ENCODE data around the gene ZNF311. TPM values are rescaled to one million over a fixed set of nuclear protein-coding genes. Genes with fewer than 3 reads are reported as not detected.
"Not testable (repeated sequence)": the region's sequence is repeated elsewhere in the genome, so short reads cannot be mapped to it uniquely, and the experiment has no call there.

Gene ZNF311
- total RNA-seq, 4 donors from 2014 or later, result 1.1 to 1.9 TPM; not detected in 2

DNA sequence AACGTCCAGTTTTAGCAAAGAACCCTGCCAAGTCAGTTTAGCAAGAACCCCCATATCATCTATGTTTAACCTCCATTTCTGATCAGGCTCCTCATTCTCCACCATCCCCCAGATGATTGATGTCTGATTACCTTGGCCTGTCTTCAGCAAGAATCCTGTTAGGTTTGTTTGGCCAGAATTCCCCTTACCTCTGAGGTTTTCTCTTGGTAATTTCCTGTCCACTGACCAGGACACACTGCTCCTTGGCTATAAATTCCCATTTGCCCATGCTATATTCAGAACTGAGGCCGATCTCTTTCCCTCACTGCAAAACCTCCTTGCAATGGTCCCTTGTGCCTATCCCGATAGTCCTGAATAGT, 27.0 kb downstream of the ZNF311 start:
- WGBS, 2 donors (ENCODE audit: low coverage in 1 of 2), result 84 to 91% methylated on average over 3 of the region's 3 CpGs
- Histone ChIP-seq H3K36me3 (no peaks in the 10 kb centered on the region), H3K27ac (no peak overlapping the region), H3K9me3 (no peaks in the 10 kb centered on the region), H3K4me3 (no peak overlapping the region), H3K27me3 (peaks cover 13% of the 10 kb centered on the region), H3K4me1 (peaks cover 0 to 28% (median 7%) of the 10 kb centered on the region in 4 donors)
- no peak for DNase-seq
- TF ChIP-seq POLR2A (IDR thresholded peaks at IDR 0.05) (no peak), POLR2AphosphoS5 (IDR thresholded peaks at IDR 0.05) (no peak), EP300 (IDR thresholded peaks at IDR 0.05; ENCODE audit: low read depth) (no peak)
- TF ChIP-seq, protein P1, sequence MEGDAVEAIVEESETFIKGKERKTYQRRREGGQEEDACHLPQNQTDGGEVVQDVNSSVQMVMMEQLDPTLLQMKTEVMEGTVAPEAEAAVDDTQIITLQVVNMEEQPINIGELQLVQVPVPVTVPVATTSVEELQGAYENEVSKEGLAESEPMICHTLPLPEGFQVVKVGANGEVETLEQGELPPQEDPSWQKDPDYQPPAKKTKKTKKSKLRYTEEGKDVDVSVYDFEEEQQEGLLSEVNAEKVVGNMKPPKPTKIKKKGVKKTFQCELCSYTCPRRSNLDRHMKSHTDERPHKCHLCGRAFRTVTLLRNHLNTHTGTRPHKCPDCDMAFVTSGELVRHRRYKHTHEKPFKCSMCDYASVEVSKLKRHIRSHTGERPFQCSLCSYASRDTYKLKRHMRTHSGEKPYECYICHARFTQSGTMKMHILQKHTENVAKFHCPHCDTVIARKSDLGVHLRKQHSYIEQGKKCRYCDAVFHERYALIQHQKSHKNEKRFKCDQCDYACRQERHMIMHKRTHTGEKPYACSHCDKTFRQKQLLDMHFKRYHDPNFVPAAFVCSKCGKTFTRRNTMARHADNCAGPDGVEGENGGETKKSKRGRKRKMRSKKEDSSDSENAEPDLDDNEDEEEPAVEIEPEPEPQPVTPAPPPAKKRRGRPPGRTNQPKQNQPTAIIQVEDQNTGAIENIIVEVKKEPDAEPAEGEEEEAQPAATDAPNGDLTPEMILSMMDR (IDR thresholded peaks at IDR 0.05), result no peak
- in situ Hi-C loops (cut with MboI; ENCODE audit: low pct_ligation_motif_present in 1 of 4, low pct_unique_long_range_greater_than_20kb in 1 of 4, low sequenced_read_pairs in 3 of 4), result no loop called here
- intact Hi-C loops (cut with DNase I; ENCODE audit: low total_unique reads), result no loop called here

DNA sequence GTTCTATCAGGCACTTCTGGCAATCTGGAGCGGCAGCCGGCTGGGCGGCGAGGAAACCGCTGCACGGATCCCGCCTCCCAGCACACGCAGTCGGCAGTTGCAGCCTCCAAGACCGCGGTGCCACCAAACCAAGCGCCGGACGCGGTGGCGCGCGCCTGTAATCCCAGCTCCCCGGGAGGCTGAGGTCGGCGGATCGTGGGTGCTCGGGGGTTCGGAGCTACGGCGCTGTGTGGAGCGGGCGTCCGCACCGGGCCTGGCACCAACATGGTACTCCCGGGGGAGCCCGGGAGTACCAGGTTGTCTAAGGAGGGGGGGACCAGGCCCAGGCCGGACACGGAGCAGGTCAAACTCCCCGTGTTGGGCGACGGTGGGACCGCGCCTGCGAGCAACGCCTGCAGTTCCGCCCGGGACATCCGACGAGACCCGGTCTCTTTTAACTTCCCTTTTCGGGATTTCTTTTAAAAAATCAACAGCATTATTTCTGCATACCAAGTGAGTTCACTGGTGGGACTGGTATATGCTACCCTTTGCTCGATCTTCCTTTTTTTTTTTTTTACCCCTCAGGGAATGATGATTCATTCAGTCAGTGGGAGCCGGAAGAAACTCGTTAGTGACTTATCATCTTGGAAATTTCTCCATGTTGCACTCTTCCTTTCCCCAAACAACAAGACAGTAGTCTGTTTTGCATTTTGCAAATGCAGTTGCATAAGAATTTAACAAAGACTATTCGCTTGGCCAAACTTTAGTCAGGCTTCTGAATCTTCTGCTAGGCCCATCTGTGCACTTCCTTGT, 27.6 kb downstream of the ZNF311 start:
- no peaks in the 10 kb centered on the region for H3K36me3 ChIP-seq
- in situ Hi-C loops (cut with MboI; ENCODE audit: low pct_ligation_motif_present in 1 of 4, low pct_unique_long_range_greater_than_20kb in 1 of 4, low sequenced_read_pairs in 3 of 4), result no loop called here
- peaks cover 13% of the 10 kb centered on the region for H3K27me3 ChIP-seq
- no peak overlapping the region for H3K27ac ChIP-seq
- H3K4me1 ChIP-seq, result peaks cover 0 to 23% (median 7%) of the 10 kb centered on the region in 4 donors
- intact Hi-C loops (cut with DNase I; ENCODE audit: low total_unique reads), result no loop called here
- no peaks in the 10 kb centered on the region for H3K9me3 ChIP-seq
- DNase-seq, result no peak
- 68 to 73% methylated on average over 4 to 51 of the region's 51 CpGs for WGBS, 2 donors (ENCODE audit: low coverage in 1 of 2)
- H3K4me3 ChIP-seq, result peak overlapping the region in 1 of 4 donors; percentile 37
- TF ChIP-seq POLR2AphosphoS5 (IDR thresholded peaks at IDR 0.05) (no peak), EP300 (IDR thresholded peaks at IDR 0.05; ENCODE audit: low read depth) (no peak), POLR2A (IDR thresholded peaks at IDR 0.05) (no peak)
- TF ChIP-seq, protein P1 (IDR thresholded peaks at IDR 0.05), result no peak

DNA sequence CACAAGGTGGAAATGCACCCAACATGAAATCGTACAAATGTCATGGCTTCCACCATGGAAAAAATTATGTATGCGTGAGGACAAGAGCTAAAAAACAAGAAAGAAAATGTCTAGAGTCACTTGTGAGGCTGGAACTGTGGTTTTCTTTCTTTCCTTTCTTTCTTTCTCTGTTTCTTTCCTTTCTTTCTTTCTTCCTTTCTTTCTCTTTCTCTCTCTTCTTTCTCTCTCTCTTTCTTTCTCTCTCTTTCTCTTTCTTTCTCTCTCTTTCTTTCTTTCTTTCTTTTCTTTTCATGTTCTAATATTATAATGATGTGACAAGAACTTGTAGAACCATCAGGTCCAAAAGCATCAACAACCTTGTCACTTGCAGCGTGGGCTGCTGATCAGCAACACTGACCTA, 28.4 kb downstream of the ZNF311 start:
- Histone ChIP-seq H3K27me3 (peaks cover 13% of the 10 kb centered on the region), H3K36me3 (no peaks in the 10 kb centered on the region), H3K27ac (no peak overlapping the region), H3K4me3 (no peak overlapping the region), H3K9me3 (no peaks in the 10 kb centered on the region), H3K4me1 (peaks cover 0 to 21% (median 7%) of the 10 kb centered on the region in 4 donors)
- intact Hi-C loops (cut with DNase I; ENCODE audit: low total_unique reads), result no loop called here
- TF ChIP-seq EP300 (IDR thresholded peaks at IDR 0.05; ENCODE audit: low read depth), result no peak
- TF ChIP-seq, protein P1 (IDR thresholded peaks at IDR 0.05), result no peak
- no peak for TF ChIP-seq POLR2AphosphoS5 (IDR thresholded peaks at IDR 0.05)
- TF ChIP-seq POLR2A (IDR thresholded peaks at IDR 0.05), result no peak
- in situ Hi-C loops (cut with MboI; ENCODE audit: low pct_ligation_motif_present in 1 of 4, low pct_unique_long_range_greater_than_20kb in 1 of 4, low sequenced_read_pairs in 3 of 4), result no loop called here
- DNase-seq, result no peak
- 79 to 88% methylated on average over 3 of the region's 3 CpGs for WGBS, 2 donors (ENCODE audit: low coverage in 1 of 2)

DNA sequence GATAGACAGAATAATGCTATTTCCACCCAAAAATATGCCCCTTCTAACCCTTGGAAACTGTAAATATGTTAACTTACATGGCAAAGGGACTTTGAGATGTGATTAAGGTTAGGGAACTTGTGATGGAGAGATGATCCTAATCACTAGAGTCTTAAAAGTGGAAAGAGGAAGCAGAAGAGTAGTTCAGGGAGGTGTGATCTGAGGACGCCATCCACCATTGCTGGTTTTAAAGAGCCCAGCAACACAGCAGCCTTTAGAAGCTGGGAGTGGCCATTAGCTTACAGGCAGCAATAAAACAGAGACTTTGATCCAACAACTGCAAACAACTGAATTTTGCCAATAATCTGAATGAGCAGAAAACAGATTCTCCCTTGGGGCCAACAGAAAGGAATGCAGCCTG, 30.6 kb downstream of the ZNF311 start:
- peak; percentile 29 for DNase-seq
- in situ Hi-C loops (cut with MboI; ENCODE audit: low pct_ligation_motif_present in 1 of 4, low pct_unique_long_range_greater_than_20kb in 1 of 4, low sequenced_read_pairs in 3 of 4), result no loop called here
- TF ChIP-seq POLR2A (IDR thresholded peaks at IDR 0.05) (no peak), EP300 (IDR thresholded peaks at IDR 0.05; ENCODE audit: low read depth) (no peak), POLR2AphosphoS5 (IDR thresholded peaks at IDR 0.05) (no peak)
- TF ChIP-seq, protein P1 (IDR thresholded peaks at IDR 0.05), result no peak
- no peak overlapping the region for H3K27ac ChIP-seq
- H3K36me3 ChIP-seq, result no peaks in the 10 kb centered on the region
- no peak overlapping the region for H3K4me3 ChIP-seq
- peaks cover 13% of the 10 kb centered on the region for H3K27me3 ChIP-seq
- intact Hi-C loops (cut with DNase I; ENCODE audit: low total_unique reads), result no loop called here
- WGBS, 2 donors (ENCODE audit: low coverage in 1 of 2), result 76 to 83% methylated on average over 1 of the region's 1 CpG
- peaks cover 0 to 7% (median 0%) of the 10 kb centered on the region in 4 donors for H3K4me1 ChIP-seq
- H3K9me3 ChIP-seq, result no peaks in the 10 kb centered on the region

DNA sequence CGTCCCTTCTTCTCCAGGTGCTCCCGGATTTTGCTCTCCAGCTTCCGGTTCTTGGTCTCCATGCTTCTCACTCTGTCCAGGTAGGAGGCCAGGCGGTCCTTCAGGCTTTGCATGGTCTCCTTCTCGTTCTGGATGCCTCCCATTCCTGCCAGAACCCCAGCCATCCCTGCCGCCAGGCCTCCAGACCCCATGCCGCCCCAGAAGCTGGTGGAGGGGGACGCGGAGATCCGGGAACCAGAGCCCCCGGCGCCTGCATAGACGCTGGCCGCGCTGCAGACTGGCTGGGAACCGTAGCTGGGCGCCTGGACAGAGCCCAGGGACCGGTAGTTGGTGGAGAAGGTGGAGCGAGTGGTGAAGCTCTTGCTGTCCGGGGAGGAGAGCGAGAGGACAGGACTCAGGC, 35.1 kb downstream of the ZNF311 start:
- H3K36me3 ChIP-seq; DNase-seq; in situ Hi-C loops (cut with MboI; ENCODE audit: low pct_ligation_motif_present in 1 of 4, low pct_unique_long_range_greater_than_20kb in 1 of 4, low sequenced_read_pairs in 3 of 4); H3K9me3 ChIP-seq; H3K27ac ChIP-seq; H3K4me1 ChIP-seq; intact Hi-C loops (cut with DNase I; ENCODE audit: low total_unique reads); H3K4me3 ChIP-seq; H3K27me3 ChIP-seq: not testable (repeated sequence)
- WGBS, 2 donors (ENCODE audit: low coverage in 1 of 2), result 93% methylated on average over 21 of the region's 21 CpGs; no CpG with 5 or more reads in 1 of the 2 donors

Measured in transverse colon (tissue), 4 donors.